ENCODE measurements around the gene MYLK2. TPM values are rescaled to one million over a fixed set of nuclear protein-coding genes. Genes with fewer than 3 reads are reported as not detected.

MYLK2 gene
- total RNA-seq, 1 experiment from 2014 or later = 0.74 TPM

DNA sequence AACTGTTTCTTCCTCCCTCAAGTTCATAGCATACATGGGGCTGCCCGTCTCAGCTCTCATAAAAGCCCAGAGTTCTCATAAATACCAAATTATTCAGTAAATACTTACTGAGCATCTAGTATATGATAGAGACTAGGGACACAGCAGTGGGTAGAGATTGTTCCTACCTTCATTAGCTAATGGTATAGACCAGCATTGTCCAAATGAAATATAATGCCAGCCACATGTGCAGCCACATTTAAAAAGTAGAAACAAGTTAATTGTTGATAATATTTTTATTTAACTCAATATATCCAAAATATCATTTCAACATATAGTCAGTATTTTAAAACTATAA, 52.4 kb downstream of the MYLK2 start:
- H3K27ac ChIP-seq (ENCODE audit: insufficient read length, low read depth, low read length) = no peak overlapping the region
- no peak overlapping the region for H2BK15ac ChIP-seq (ENCODE audit: low read depth, low read length)
- no peak overlapping the region for H3K56ac ChIP-seq (ENCODE audit: insufficient read length, low read depth, low read length)
- Mint-ChIP-seq H3K27ac (no peak overlapping the region), H3K9me3 (no peaks in the 10 kb centered on the region), H3K4me1 (peaks cover 11 to 23% of the 10 kb centered on the region in 2 experiments), H3K4me3 (no peak overlapping the region), H3K36me3 (ENCODE audit: insufficient read depth in 1 of 3, low read depth in 3 of 3) (no peaks in the 10 kb centered on the region), H3K27me3 (ENCODE audit: low read depth) (peaks cover 65% of the 10 kb centered on the region)
- no peak overlapping the region for H2BK120ac ChIP-seq (ENCODE audit: low read depth, low read length, poor library complexity, severe bottlenecking)
- H3K4ac ChIP-seq (ENCODE audit: low read depth, low read length) = no peak overlapping the region
- no peak overlapping the region for H3K18ac ChIP-seq (ENCODE audit: insufficient read length, low read depth, low read length)
- no peak overlapping the region for H4K5ac ChIP-seq (ENCODE audit: insufficient read length, low read depth, low read length)
- DNase-seq = no peak
- H2BK20ac ChIP-seq (ENCODE audit: low read depth, low read length, poor library complexity, severe bottlenecking) = no peak overlapping the region
- H3K4me2 ChIP-seq (ENCODE audit: insufficient read depth, insufficient read length, low read length) = no peak overlapping the region
- no peak overlapping the region for H3K9ac ChIP-seq (ENCODE audit: extremely low read depth, insufficient read length, low read length)
- H3K79me1 ChIP-seq (ENCODE audit: insufficient read depth, low read depth, low read length, poor library complexity, severe bottlenecking) = no peaks in the 10 kb centered on the region
- H4K8ac ChIP-seq (replicated peaks; ENCODE audit: insufficient read length, low read depth, low read length) = no peak overlapping the region
- H3T11ph ChIP-seq (ENCODE audit: low read length) = no peak overlapping the region
- no peak overlapping the region for H2BK5ac ChIP-seq (ENCODE audit: insufficient read length, low read length)
- no CpG with 5 or more reads among the region's 1 CpG for WGBS (ENCODE audit: extremely low coverage, insufficient read length, low lambda C conversion rate)
- H4K20me1 ChIP-seq (ENCODE audit: control insufficient read depth, insufficient read depth, insufficient read length) = no peaks in the 10 kb centered on the region
- no peaks in the 10 kb centered on the region for H3K79me2 ChIP-seq (ENCODE audit: insufficient read depth, low read length)
- TF ChIP-seq, protein P1, sequence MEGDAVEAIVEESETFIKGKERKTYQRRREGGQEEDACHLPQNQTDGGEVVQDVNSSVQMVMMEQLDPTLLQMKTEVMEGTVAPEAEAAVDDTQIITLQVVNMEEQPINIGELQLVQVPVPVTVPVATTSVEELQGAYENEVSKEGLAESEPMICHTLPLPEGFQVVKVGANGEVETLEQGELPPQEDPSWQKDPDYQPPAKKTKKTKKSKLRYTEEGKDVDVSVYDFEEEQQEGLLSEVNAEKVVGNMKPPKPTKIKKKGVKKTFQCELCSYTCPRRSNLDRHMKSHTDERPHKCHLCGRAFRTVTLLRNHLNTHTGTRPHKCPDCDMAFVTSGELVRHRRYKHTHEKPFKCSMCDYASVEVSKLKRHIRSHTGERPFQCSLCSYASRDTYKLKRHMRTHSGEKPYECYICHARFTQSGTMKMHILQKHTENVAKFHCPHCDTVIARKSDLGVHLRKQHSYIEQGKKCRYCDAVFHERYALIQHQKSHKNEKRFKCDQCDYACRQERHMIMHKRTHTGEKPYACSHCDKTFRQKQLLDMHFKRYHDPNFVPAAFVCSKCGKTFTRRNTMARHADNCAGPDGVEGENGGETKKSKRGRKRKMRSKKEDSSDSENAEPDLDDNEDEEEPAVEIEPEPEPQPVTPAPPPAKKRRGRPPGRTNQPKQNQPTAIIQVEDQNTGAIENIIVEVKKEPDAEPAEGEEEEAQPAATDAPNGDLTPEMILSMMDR (conservative IDR thresholded peaks at IDR 0.05) = no peak
- H2AFZ ChIP-seq (ENCODE audit: low read length) = no peak overlapping the region
- no peak overlapping the region for H2AK5ac ChIP-seq (ENCODE audit: insufficient read length, low read length)
- H2BK12ac ChIP-seq (ENCODE audit: insufficient read length, low read depth, low read length) = no peak overlapping the region
- no peak overlapping the region for H3K23ac ChIP-seq (ENCODE audit: insufficient read length, low read depth, low read length)
- H3K9me3 ChIP-seq (ENCODE audit: control insufficient read depth, low read depth, low read length) = no peaks in the 10 kb centered on the region
- no peak overlapping the region for H4K91ac ChIP-seq (ENCODE audit: insufficient read length, low read depth, low read length)
- H3K23me2 ChIP-seq (ENCODE audit: insufficient read length, low read depth, low read length, poor library complexity, severe bottlenecking) = peaks cover 12% of the 10 kb centered on the region
- H3K4me1 ChIP-seq (ENCODE audit: insufficient read depth, low read length) = no peaks in the 10 kb centered on the region
- H3K27me3 ChIP-seq (ENCODE audit: insufficient read depth, low read length) = peaks cover 16% of the 10 kb centered on the region; the same call in 1 of the 2 replicates
- H3K14ac ChIP-seq (ENCODE audit: insufficient read depth, low read length) = no peak overlapping the region

Data from H9 (cell line).